SH-SY5Y (cell line): Measurements from ENCODE around the gene NCOA5.

ENCODE experiments used
- GATA2 ChIP-seq: IDR thresholded peaks from 2 replicates; pipeline ENCODE4 v1.6.1; 2011; ENCODE audit warnings: mild to moderate bottlenecking, low read depth, low read length
- GATA3 ChIP-seq: IDR thresholded peaks from 2 replicates; pipeline ENCODE4 v1.6.1; 2011; ENCODE audit warnings: low read depth, mild to moderate bottlenecking, low read length, moderate library complexity

DNA sequence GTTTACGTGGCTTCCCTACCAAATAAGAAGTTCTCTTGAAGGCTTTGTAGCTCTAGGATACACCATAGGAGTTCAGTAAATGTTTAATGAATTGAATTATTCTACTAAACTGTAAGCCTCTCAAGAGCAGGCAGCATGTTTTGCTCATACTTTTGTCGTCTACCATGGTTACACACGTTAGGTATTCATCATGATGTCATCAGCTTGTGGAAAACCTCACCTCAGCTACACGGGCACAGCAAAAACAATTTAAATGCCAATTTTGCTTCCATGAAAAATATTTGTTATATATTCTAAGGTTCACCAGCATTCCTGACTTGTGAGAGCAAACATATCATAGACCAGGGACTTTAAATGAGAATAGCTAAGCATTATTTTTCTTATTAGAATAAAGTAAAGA is 16.7 kb downstream of the NCOA5 start:
- no peak for TF ChIP-seq GATA3
- no peak for TF ChIP-seq GATA2
